Trophoblast cell (in vitro differentiated cells and primary cell): ENCODE data around the gene INO80.

Experiments used
- DNase-seq, 2 donors: peaks; one replicate each; pipeline ENCODE4 v3.0.0-alpha.2; 2016
- H2AFZ ChIP-seq: 2 replicates; pipeline ENCODE4 v1.6.1; 2013; ENCODE audit warnings: low read length, moderate library complexity, mild to moderate bottlenecking; ENCODE audit not compliant: insufficient read depth, poor library complexity
- H2AK5ac ChIP-seq: 2 replicates; pipeline ENCODE4 v1.6.1; 2013; ENCODE audit warnings: mild to moderate bottlenecking, low read length
- H2BK120ac ChIP-seq: 2 replicates; pipeline ENCODE4 v1.6.1; 2013; ENCODE audit warnings: low read length, mild to moderate bottlenecking, moderate library complexity; ENCODE audit not compliant: insufficient read depth, poor library complexity
- H2BK12ac ChIP-seq: 2 replicates; pipeline ENCODE4 v1.6.1; 2013; ENCODE audit warnings: mild to moderate bottlenecking, low read length, moderate library complexity
- H2BK5ac ChIP-seq: 2 replicates; pipeline ENCODE4 v1.6.1; 2013; ENCODE audit warnings: low read length, low read depth, moderate library complexity, mild to moderate bottlenecking; ENCODE audit not compliant: poor library complexity
- H3K14ac ChIP-seq: 2 replicates; pipeline ENCODE4 v1.6.1; 2013; ENCODE audit warnings: mild to moderate bottlenecking, low read length
- H3K18ac ChIP-seq: 2 replicates; pipeline ENCODE4 v1.6.1; 2013; ENCODE audit warnings: mild to moderate bottlenecking, low read length
- H3K23ac ChIP-seq: 2 replicates; pipeline ENCODE4 v1.6.1; 2013; ENCODE audit warnings: low read length
- H3K27ac ChIP-seq: 2 replicates; pipeline ENCODE4 v1.5.1; 2013; ENCODE audit warnings: low read depth, mild to moderate bottlenecking, inconsistent platforms, low read length, moderate library complexity
- H3K27me3 ChIP-seq: 2 replicates; pipeline ENCODE4 v1.6.1; 2013; ENCODE audit warnings: inconsistent platforms, mild to moderate bottlenecking, low read length, moderate library complexity; ENCODE audit not compliant: insufficient read depth
- H3K36me3 ChIP-seq, 2 experiments: 1 replicate in 1 of 2; 2 replicates in 1 of 2; pipeline ENCODE4 v1.6.1; 2013; ENCODE audit warnings: low read length in 2 of 2, mild to moderate bottlenecking in 2 of 2, moderate library complexity in 1 of 2; ENCODE audit not compliant: insufficient read depth in 2 of 2, control insufficient read depth in 1 of 2
- H3K4ac ChIP-seq: 2 replicates; pipeline ENCODE4 v1.6.1; 2013; ENCODE audit warnings: low read depth, mild to moderate bottlenecking, low read length, moderate library complexity
- H3K4me1 ChIP-seq, 2 experiments: 1 replicate in 1 of 2; 2 replicates in 1 of 2; pipeline ENCODE4 v1.6.1; 2013; ENCODE audit warnings: low read length in 2 of 2, mild to moderate bottlenecking in 2 of 2, moderate library complexity in 1 of 2; ENCODE audit not compliant: insufficient read depth in 2 of 2, control insufficient read depth in 1 of 2
- H3K4me2 ChIP-seq: 2 replicates; pipeline ENCODE4 v1.6.1; 2013; ENCODE audit warnings: inconsistent platforms, mild to moderate bottlenecking, low read length, moderate library complexity
- H3K4me3 ChIP-seq: 2 replicates; pipeline ENCODE4 v1.5.1; 2013; ENCODE audit warnings: mild to moderate bottlenecking, low read depth, low read length, inconsistent platforms
- H3K79me1 ChIP-seq: one replicate; pipeline ENCODE4 v1.6.1; 2013; ENCODE audit warnings: low read length
- H3K79me2 ChIP-seq: 2 replicates; pipeline ENCODE4 v1.6.1; 2013; ENCODE audit warnings: low read length, mild to moderate bottlenecking; ENCODE audit not compliant: control insufficient read depth, insufficient read depth, poor library complexity
- H3K9ac ChIP-seq: 2 replicates; pipeline ENCODE4 v1.6.1; 2013; ENCODE audit warnings: mild to moderate bottlenecking, low read length
- H3K9me3 ChIP-seq: 2 replicates; pipeline ENCODE4 v1.6.1; 2013; ENCODE audit warnings: low read depth, mild to moderate bottlenecking, control low read depth, inconsistent platforms, low read length; ENCODE audit not compliant: insufficient read depth
- H4K12ac ChIP-seq: 2 replicates; pipeline ENCODE4 v1.6.1; 2013; ENCODE audit warnings: low read depth, mild to moderate bottlenecking, low read length, moderate library complexity
- H4K8ac ChIP-seq: 2 replicates; pipeline ENCODE4 v1.6.1; 2013; ENCODE audit warnings: low read depth, mild to moderate bottlenecking, low read length, moderate library complexity
- H4K91ac ChIP-seq: one replicate; pipeline ENCODE4 v1.6.1; 2013; ENCODE audit warnings: low read depth, mild to moderate bottlenecking, low read length, moderate library complexity
- WGBS: extraction: QIAGEN DNeasy Blood & Tissue Kit; methylation state at CpG from one replicate; pipeline ENCODE4 v1.1.7; 2013; ENCODE audit warnings: missing lambda C conversion rate; ENCODE audit not compliant: insufficient read length, insufficient coverage; ENCODE audit errors: extremely low coverage; 5-methylcytosine and 5-hydroxymethylcytosine counted together

Gene INO80

DNA sequence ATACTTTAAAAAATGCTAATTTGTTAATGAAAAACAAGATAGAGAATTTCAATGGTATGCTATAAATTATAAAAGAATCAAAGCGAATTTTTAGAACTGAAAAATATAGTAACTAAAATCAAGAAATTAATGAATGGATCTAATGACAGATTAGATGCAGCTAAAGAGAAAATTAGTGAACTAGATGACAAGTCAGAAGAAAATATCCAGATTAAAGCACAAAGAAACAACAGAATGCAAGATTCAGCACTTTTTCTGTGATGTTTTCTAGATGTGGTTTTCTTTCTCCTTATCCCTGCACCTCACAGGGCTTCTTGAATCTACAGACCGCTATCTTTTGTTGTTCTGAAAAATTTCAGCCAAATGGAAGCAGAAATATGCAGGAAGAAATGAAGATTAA is 54.4 kb downstream of the INO80 start:
- Histone ChIP-seq H4K8ac (no peak overlapping the region), H3K27me3 (no peaks in the 10 kb centered on the region), H3K4me1 (no peaks in the 10 kb centered on the region), H3K9ac (no peak overlapping the region), H2AFZ (no peak overlapping the region), H2AK5ac (no peak overlapping the region), H4K12ac (no peak overlapping the region), H3K79me2 (no peaks in the 10 kb centered on the region), H2BK120ac (no peak overlapping the region), H3K4me2 (no peak overlapping the region), H3K36me3 (peaks cover 39 to 52% of the 10 kb centered on the region in 2 experiments), H3K23ac (no peak overlapping the region), H2BK5ac (no peak overlapping the region), H3K18ac (no peak overlapping the region), H3K79me1 (no peaks in the 10 kb centered on the region), H3K4me3 (no peak overlapping the region), H3K4ac (no peak overlapping the region), H4K91ac (no peak overlapping the region), H3K9me3 (peaks cover 2% of the 10 kb centered on the region), H2BK12ac (no peak overlapping the region), H3K14ac (no peak overlapping the region), H3K27ac (no peak overlapping the region)
- DNase-seq = no peak
- WGBS = no CpG with 5 or more reads among the region's 2 CpGs

DNA sequence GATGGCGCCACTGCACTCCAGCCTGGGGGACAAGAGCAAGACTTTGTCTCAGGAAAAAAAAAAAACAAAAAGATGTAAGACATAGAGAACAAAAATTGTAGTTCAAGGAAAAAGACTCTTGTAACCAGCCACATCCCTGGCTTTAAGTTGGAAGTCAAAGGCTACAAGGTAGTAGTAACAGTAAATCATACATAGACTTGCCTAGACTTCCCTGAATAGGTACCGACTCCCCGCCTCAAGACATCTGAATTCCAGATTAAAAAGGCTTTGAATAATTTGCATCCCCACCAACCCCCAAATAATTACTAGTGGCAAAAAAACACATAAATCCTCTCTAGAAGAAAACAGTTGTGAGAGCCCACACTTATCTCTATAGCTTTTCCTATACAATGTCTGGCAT is 55.6 kb downstream of the INO80 start:
- Histone ChIP-seq H2BK5ac (no peak overlapping the region), H4K8ac (no peak overlapping the region), H3K4ac (no peak overlapping the region), H3K4me3 (no peak overlapping the region), H3K36me3 (peaks cover 40 to 49% of the 10 kb centered on the region in 2 experiments), H2AFZ (no peak overlapping the region), H4K91ac (no peak overlapping the region), H3K27me3 (no peaks in the 10 kb centered on the region), H3K9me3 (peaks cover 2% of the 10 kb centered on the region), H3K4me1 (no peaks in the 10 kb centered on the region), H3K14ac (no peak overlapping the region), H2BK120ac (no peak overlapping the region), H3K23ac (no peak overlapping the region), H3K79me2 (no peaks in the 10 kb centered on the region), H2AK5ac (no peak overlapping the region), H3K79me1 (no peaks in the 10 kb centered on the region), H3K27ac (no peak overlapping the region), H3K4me2 (no peak overlapping the region), H3K18ac (no peak overlapping the region), H4K12ac (no peak overlapping the region), H3K9ac (no peak overlapping the region), H2BK12ac (no peak overlapping the region)
- no CpG with 5 or more reads among the region's 3 CpGs for WGBS
- no peak for DNase-seq

DNA sequence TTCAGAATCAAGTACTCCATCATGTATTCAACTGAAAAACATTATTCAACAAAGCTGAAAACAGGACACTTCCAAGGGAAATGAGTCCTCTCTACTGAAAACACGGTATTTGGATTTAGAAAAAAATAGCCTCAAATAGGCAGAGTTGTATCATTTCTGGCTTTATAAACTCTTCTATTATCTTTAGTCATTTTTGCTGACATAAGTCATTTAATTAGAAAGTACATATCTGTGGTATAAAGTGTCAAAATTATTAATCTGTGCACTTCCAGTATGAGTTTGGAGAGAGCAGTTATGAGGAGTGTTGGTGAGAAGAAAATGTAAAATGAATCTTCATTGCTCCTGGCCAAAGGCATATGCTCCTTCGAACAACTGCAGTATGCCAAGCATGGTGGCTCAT is 59.3 kb downstream of the INO80 start:
- no CpG with 5 or more reads among the region's 2 CpGs for WGBS
- H4K12ac ChIP-seq = no peak overlapping the region
- H3K9ac ChIP-seq = no peak overlapping the region

DNA sequence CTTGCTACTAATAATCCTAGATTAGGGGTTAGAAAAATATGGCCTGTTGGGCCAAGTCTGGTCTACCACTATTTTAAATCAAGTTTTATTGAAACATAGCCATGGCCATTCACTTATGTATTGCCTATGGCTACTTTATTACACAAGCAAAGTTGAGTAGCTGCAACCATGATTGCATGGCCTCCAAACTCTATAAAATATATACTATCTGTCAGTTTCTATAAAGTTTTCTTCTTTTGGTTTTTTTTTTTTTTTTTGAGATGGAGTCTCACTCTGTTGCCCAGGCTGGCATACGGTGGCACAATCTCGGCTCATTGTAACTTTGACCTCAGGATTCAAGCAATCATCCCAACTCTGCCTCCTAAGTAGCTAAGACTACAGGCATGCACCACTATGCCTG is 60.4 kb downstream of the INO80 start:
- Histone ChIP-seq H4K12ac (no peak overlapping the region), H3K4me2 (no peak overlapping the region), H4K91ac (no peak overlapping the region), H2BK120ac (no peak overlapping the region), H2AK5ac (no peak overlapping the region), H2BK12ac (no peak overlapping the region), H2AFZ (no peak overlapping the region), H2BK5ac (no peak overlapping the region), H3K18ac (no peak overlapping the region), H3K4me1 (no peaks in the 10 kb centered on the region), H3K79me1 (no peaks in the 10 kb centered on the region), H3K4me3 (no peak overlapping the region), H3K27ac (no peak overlapping the region), H3K23ac (no peak overlapping the region), H3K9me3 (no peaks in the 10 kb centered on the region), H4K8ac (no peak overlapping the region), H3K36me3 (peaks cover 29 to 42% of the 10 kb centered on the region in 2 experiments), H3K79me2 (no peaks in the 10 kb centered on the region), H3K14ac (no peak overlapping the region), H3K4ac (no peak overlapping the region), H3K9ac (no peak overlapping the region), H3K27me3 (no peaks in the 10 kb centered on the region)
- no peak for DNase-seq
- no CpG with 5 or more reads among the region's 2 CpGs for WGBS

More for the DNA sequence above, 59.3 kb downstream of the INO80 start:
- Histone ChIP-seq H3K79me2 (no peaks in the 10 kb centered on the region), H2BK5ac (no peak overlapping the region), H3K23ac (no peak overlapping the region), H3K27me3 (no peaks in the 10 kb centered on the region), H3K14ac (no peak overlapping the region), H2AFZ (no peak overlapping the region), H3K27ac (no peak overlapping the region), H4K8ac (no peak overlapping the region), H3K79me1 (no peaks in the 10 kb centered on the region), H2BK120ac (no peak overlapping the region), H3K4me3 (no peak overlapping the region), H3K4ac (no peak overlapping the region), H3K36me3 (peaks cover 29 to 41% of the 10 kb centered on the region in 2 experiments), H2AK5ac (no peak overlapping the region), H2BK12ac (no peak overlapping the region), H3K18ac (no peak overlapping the region), H3K4me2 (no peak overlapping the region), H4K91ac (no peak overlapping the region), H3K4me1 (no peaks in the 10 kb centered on the region), H3K9me3 (no peaks in the 10 kb centered on the region)
- no peak for DNase-seq
